ENCODE results near the gene RTKN.
"Not testable (repeated sequence)": the region's sequence is repeated elsewhere in the genome, so short reads cannot be mapped to it uniquely, and the experiment has no call there.

RTKN gene

GRCh38 chr2:74436848-74437695 lies 4.7 kb downstream of the RTKN start:
- DNase-seq, result no peak

GRCh38 chr2:74436111-74436805 lies 5.5 kb downstream of the RTKN start:
- DNase-seq, result no peak

- no peak for DNase-seq
Observed at GRCh38 chr2:74430502-74430901, 11.2 kb downstream of the RTKN start.

DNA sequence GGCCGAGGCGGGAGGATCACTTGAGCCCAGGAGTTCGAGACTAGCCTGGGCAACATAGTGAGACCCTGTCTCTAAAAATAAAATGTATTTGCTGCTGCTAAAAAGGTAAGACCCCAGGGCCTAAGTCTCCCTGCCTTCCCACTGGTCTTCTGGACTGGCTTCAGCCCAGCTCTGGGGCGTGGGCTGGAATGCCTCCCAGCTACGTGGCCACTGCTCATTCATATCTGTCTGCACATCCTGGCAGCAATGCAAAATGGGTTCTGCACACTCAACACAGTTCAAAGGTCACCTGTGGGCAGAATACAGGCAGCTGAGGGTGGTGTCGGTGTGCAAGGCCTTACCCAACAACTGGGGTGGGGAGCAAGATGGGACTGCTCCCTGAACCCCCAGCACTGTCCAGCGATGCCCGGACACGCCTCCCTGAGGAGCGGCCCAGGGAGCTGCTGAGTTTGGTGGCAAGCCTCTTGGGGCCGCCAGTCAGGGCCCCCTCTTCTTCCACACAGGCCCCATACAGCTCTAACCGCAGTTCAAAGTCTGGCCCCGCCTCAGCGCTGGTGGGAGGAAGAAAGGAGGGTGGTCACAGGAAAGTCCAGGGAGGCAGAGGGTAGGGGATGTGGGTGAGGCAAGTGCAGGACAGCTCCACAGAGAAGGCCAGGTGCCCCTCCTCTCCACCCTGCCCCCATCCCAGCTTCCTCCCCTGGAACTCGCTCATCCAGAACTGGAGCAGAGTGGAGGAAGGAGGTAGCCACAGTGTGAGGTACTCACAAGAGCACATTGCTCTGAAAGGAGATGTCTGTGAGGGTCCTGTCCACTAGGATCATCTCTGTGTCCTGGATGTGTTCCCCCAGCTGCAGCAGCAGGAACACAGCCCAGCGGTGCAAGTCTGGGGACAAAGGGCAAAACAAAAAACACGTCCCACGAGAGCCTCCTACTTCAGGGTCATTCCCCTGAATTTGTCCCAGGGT lies 12.0 kb downstream of the RTKN start:
- no peak for DNase-seq

DNA sequence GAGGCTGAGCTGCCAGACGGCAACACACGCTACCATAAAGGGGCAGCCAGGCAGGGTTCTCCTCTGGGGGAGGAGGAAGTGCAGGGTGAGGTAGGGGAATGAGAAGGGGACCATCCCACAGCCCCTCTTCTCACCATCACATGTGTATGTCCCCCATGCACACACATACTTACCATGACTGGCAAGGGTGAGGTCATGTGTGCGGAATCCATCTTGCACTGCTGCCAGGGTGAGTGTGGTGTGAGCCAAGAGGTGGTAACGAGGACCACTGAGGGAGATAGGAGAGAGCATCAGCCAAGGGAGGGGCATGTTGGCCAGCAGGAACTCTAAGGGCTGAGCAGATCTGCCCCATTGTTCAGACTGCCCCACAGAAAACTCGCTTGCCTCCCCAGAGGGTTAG lies 13.1 kb downstream of the RTKN start:
- no peak for DNase-seq

DNA sequence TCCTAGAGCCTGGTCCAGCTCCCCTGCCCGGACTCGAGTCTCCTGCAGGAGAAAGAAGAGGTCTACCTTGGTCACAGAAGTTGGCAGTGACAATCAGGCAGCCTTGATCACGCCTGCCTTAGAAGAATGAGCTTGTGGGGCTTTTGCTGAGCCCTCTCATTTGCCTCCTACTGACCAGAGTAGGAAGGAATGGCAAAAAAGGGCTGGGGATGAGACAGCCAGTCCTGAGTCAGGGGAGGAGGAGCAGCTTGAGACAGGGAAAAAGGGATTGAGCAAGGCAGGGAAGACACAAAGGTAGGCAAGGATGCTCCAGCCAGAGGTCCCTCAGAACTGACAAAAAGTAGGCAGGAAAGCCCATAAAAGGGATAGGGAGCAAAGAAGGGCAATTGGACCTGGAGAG lies 14.2 kb downstream of the RTKN start:
- DNase-seq, result no peak

DNA sequence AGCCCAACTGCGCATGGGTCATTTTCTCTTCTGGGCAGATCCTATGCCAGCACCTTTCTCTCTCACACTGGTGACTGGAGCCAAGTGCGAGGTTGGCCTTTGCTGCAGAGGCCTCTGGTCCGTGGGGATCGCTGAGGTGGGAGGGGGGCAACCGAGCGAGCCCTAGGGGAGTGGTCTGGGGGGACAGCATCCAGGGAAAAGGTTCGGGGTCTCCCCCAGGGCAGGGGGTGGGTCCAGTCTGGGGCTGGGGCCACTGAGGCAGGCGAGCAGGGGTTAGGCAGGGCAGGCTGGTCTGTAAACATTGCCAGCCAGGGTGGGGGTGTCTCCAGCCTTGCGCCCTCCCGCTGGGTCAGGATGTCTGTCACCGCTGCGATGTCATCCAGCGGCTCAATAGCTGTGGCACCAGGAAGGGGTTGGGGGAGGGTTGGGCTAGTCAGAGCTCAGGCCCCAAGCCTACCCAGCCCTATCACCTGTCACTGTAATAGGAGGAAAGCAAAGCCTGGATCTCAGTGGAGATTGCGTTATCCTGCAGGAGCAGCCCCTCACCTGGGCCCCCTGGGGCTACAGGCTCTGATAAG lies 15.5 kb downstream of the RTKN start:
- no peak for DNase-seq

DNA sequence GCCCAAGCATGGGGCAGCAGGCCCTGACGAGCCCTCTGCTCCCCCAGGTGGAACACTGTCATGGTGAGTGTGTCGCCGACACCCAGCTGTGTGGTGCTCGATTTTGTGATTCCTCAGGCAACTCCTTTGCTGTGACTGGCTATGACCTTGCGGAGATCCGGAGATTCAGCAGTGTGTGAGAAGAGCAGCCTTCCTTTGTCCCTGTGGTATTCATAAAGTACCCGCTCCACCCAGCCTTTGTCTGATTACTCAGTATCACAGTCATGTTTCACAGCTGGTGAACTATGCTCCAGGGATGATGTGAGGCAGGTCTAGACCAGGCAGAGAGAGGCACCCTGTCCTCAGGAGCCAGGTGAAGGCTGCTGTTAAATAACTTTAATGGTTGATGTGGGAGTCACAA lies 16.2 kb downstream of the RTKN start:
- DNase-seq, result no peak

- no peak for DNase-seq
Observed at GRCh38 chr2:74424995-74425406, 16.7 kb downstream of the RTKN start.

DNA sequence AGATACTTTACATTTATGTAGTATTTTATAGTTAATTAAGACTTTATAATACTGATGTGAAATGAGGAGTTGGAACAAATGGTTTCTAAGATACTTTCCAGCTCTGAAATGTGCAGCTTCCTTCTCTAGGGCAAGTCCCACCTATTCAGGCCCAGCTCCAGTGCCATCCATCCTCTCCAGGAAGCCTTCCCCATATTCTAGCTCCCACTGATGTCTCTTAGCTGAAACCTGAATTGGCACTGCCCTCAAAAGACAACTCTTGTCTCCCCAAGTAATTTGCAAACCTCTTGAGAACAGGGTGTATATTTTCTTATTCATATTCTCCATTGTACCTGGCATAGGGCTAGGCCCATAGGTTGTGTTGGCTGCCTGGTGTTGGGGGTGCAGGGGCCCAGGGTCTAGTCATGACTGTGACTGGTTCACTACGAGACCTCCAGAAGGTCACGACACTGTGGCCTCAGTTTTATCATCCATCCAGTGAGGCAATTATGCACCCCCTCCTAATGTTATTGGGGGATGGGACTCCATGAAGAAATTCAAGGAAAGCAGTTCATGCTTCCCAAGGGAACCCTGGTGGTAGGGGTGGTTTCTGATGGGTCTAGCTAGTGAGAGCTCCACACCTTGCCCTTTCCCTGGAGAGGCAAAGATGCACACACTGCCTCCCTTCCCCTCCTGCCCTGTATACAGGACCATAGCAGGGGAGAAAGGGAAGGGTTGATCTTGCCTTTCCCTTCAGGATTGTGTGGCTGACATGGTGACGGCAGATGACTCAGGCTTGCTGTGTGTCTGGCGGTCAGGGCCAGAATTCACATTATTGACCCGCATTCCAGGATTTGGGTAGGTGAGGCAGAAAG lies 17.4 kb downstream of the RTKN start:
- no peak for DNase-seq

GRCh38 chr2:74423231-74424095 lies 18.3 kb downstream of the RTKN start:
- no peak for DNase-seq

- DNase-seq, result peak; percentile 85 to 86
Observed at GRCh38 chr2:74421221-74421870, 20.4 kb downstream of the RTKN start, which contains the start of the genes C2orf81 and WDR54. Gene C2orf81, minus strand, starts transcription at chr2:74421619. Its CDS starts 59 bp downstream, at chr2:74421560. Gene WDR54, plus strand, starts transcription at chr2:74421730. Its CDS starts 424 bp downstream, at chr2:74422154.

GRCh38 chr2:74420443-74421103 lies 21.2 kb downstream of the RTKN start:
- not testable (repeated sequence) for DNase-seq

DNA sequence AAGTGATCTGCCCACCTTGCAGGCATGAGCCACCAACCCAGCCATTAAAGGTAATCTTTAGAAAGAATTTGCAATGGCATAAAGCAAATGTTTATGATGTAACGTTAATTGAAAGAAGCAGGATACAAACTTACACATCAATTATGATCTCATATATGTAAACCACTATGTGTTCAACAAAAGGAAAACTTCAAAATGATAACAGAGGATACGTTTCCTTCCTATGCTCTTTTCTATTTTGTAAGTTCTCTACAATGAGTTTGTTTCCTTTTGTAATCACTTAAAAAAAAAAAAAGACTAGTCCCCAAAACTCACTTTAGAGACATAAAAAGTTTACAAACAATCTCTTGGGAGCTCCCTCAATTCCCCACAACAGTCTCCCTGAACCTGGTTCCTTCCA lies 21.7 kb downstream of the RTKN start:
- DNase-seq, result no peak

GRCh38 chr2:74419345-74419744 lies 22.4 kb downstream of the RTKN start:
- DNase-seq, result no peak

DNA sequence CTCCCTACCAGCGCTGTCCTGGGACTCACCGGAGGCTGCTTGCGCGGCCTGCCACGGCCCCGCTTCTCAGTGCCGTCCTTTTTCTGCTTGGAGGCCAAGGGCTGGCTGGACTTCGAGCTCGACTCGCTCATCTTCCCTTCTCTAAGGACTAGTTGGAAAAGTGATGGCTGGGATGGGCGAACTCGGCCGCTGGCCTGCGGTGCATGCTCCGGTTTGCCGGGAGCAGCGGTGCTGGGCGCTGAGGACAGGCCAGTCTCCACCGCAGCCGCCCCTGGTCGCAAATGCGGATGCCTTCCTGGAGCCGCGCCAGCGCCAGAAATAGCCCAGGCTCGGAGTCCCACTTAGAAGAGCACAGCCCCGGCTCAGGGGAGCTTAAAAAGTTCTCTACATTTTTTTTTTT lies 23.4 kb downstream of the RTKN start:
- no peak for DNase-seq

DNA sequence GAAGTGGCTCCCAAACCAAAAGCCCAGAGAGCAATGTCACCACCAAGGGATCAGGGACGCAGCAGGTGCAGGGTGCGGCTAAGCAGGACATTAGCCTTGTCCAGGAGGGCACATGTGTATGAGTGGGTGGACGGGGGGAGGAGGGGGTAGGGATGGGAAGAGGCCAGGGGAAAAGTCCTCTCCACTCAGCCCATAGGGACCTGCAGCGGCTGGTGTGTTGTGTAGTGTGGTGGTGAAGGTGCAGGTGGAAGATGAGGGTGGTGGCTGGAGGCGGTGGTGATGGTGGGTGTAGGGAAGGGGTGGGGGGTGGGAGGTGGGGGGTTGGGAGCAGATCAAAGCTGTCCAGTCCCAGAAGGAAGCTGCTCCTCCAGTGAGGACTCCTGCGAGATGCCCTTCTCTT lies 24.0 kb downstream of the RTKN start:
- no peak for DNase-seq

GRCh38 chr2:74417197-74417596 lies 24.5 kb downstream of the RTKN start:
- no peak for DNase-seq

GRCh38 chr2:74416778-74417177 lies 25.0 kb downstream of the RTKN start:
- DNase-seq, result no peak

Data from activated CD4-positive, alpha-beta T cell treated with anti-CD3 and anti-CD28 coated beads, Interleukin-2, amount 50 U/mL, for 4 hours (primary cell).